Tibial nerve (tissue), 4 donors: ENCODE data around the gene MACF1. TPM values are rescaled to one million over a fixed set of nuclear protein-coding genes. Genes with fewer than 3 reads are reported as not detected.
A peak's percentile ranks its signal among the peaks of the same experiment; 100 is the strongest.

ENCODE experiments used
- DNase-seq, 2 donors: peaks; one replicate each; pipeline ENCODE4 v3.0.0-alpha.2; 2019; ENCODE audit warnings: low spot score in 2 of 2
- H3K27ac ChIP-seq, 4 donors: fragments of 200-600 bp; sonication (generic) in 3 of 4; one replicate each; pipeline ENCODE4 v1.5.1; 2017 to 2019; ENCODE audit warnings: mild to moderate bottlenecking in 1 of 4
- H3K27me3 ChIP-seq, 2 donors: fragments of 200-600 bp; sonication (generic) in 1 of 2; one replicate each; pipeline versions ENCODE4 v1.5.1 to v1.6.0; 2017 to 2019
- H3K36me3 ChIP-seq, 3 donors: fragments of 200-600 bp; sonication (generic); one replicate each; pipeline ENCODE4 v1.5.1; 2018 to 2019
- H3K4me1 ChIP-seq, 4 donors: fragments of 200-600 bp; sonication (generic) in 3 of 4; one replicate each; pipeline ENCODE4 v1.5.1; 2017 to 2019
- H3K4me3 ChIP-seq, 4 donors: fragments of 200-600 bp; sonication (generic) in 3 of 4; one replicate each; pipeline ENCODE4 v1.5.1; 2017 to 2019; ENCODE audit warnings: mild to moderate bottlenecking in 1 of 4, moderate library complexity in 1 of 4
- H3K9me3 ChIP-seq, 4 donors: fragments of 200-600 bp; sonication (generic) in 3 of 4; one replicate each; pipeline ENCODE4 v1.5.1; 2017 to 2019
- EP300 ChIP-seq, 2 donors: sonication (generic); formaldehyde crosslinking; IDR thresholded peaks; one replicate each; pipeline ENCODE4 v1.6.1; 2017; ENCODE audit warnings: antibody characterized with exemption in 2 of 2, mild to moderate bottlenecking in 1 of 2
- POLR2A ChIP-seq, 2 donors: fragments of 450-650 bp; IDR thresholded peaks; one replicate each; pipeline ENCODE4 v1.6.1; 2017; ENCODE audit warnings: antibody characterized with exemption in 2 of 2, mild to moderate bottlenecking in 2 of 2, moderate library complexity in 2 of 2
- WGBS, 2 donors: methylation state at CpG; one replicate each; pipeline ENCODE4 v1.1.5; 2018; 5-methylcytosine and 5-hydroxymethylcytosine counted together
- total RNA-seq, 4 donors: library from RNA; depleted of rRNA; stranded (reverse); fragments of >200 nt; gene quantifications; one replicate each; pipeline ENCODE4 v1.1.0, GENCODE V29; 2016
- TF ChIP-seq, protein P1 (sequence below), 5 experiments: fragments of 200-600 bp in 3 of 5; fragments of 450-650 bp in 2 of 5; sonication (generic) in 3 of 5; IDR thresholded peaks; one replicate each; pipeline ENCODE4 v1.5.1; 2016 to 2019; ENCODE audit warnings: antibody characterized with exemption in 5 of 5, mild to moderate bottlenecking in 3 of 5, moderate library complexity in 2 of 5

MACF1 gene
- total RNA-seq, 4 donors from 2014 or later: 214 to 296 (median 244) TPM

DNA sequence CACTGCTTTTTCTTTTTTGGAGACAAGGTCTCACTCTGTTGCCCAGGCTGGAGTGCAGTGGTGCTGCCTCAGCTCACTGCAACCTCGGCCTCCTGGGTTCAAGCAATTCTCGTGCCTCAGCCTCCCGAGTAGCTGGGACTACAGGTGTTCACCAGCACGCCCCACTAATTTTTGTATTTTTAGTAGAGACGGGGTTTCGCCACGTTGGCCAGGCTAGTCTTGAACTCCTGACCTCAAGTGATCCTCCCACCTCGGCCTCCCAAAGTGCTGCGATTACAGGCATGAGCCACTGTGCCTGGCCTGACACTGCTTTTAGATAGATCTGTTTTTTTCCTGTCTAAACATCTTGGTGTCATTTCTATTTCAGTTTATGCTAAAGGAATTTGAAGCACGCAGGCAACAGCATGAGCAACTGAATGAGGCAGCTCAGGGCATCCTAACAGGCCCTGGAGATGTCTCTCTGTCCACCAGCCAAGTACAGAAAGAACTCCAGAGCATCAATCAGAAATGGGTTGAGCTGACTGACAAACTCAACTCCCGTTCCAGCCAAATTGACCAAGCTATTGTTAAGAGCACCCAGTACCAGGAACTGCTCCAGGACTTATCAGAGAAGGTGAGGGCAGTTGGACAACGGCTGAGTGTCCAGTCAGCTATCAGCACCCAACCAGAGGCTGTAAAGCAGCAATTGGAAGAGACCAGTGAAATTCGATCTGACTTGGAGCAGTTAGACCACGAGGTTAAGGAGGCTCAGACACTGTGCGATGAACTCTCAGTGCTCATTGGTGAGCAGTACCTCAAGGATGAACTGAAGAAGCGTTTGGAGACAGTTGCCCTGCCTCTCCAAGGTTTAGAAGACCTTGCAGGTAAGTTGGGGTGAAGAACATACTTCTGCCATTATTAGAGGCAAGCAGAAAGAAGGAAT, 180.8 kb downstream of the MACF1 start:
- Histone ChIP-seq H3K27me3 (no peaks in the 10 kb centered on the region), H3K27ac (peak overlapping the region in 1 of 4 donors; percentile 3), H3K9me3 (no peaks in the 10 kb centered on the region), H3K36me3 (peaks cover 0 to 57% (median 22%) of the 10 kb centered on the region in 3 donors), H3K4me3 (no peak overlapping the region), H3K4me1 (no peaks in the 10 kb centered on the region)
- TF ChIP-seq, protein P1, sequence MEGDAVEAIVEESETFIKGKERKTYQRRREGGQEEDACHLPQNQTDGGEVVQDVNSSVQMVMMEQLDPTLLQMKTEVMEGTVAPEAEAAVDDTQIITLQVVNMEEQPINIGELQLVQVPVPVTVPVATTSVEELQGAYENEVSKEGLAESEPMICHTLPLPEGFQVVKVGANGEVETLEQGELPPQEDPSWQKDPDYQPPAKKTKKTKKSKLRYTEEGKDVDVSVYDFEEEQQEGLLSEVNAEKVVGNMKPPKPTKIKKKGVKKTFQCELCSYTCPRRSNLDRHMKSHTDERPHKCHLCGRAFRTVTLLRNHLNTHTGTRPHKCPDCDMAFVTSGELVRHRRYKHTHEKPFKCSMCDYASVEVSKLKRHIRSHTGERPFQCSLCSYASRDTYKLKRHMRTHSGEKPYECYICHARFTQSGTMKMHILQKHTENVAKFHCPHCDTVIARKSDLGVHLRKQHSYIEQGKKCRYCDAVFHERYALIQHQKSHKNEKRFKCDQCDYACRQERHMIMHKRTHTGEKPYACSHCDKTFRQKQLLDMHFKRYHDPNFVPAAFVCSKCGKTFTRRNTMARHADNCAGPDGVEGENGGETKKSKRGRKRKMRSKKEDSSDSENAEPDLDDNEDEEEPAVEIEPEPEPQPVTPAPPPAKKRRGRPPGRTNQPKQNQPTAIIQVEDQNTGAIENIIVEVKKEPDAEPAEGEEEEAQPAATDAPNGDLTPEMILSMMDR (IDR thresholded peaks at IDR 0.05): no peak
- TF ChIP-seq EP300 (IDR thresholded peaks at IDR 0.05): no peak
- TF ChIP-seq POLR2A (IDR thresholded peaks at IDR 0.05): no peak
- 78 to 82% methylated on average over 16 of the region's 16 CpGs for WGBS, 2 donors
- DNase-seq: no peak

DNA sequence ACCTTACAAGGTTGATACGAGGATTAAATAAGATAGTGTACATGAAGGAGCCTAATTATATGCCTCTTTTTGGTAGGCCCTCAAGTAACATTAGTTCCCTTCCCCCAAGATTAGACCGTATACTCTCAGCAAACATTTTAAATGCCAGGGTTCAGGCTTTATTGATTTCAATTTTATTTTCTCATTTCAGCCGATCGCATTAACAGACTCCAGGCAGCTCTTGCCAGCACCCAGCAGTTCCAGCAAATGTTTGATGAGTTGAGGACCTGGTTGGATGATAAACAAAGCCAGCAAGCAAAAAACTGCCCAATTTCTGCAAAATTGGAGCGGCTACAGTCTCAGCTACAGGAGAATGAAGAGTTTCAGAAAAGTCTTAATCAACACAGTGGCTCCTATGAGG, 182.5 kb downstream of the MACF1 start:
- Histone ChIP-seq H3K27ac (no peak overlapping the region), H3K4me1 (peaks cover 3 to 8% (median 5%) of the 10 kb centered on the region in 4 donors)
- TF ChIP-seq, protein P1 (IDR thresholded peaks at IDR 0.05): no peak
- TF ChIP-seq EP300 (IDR thresholded peaks at IDR 0.05): no peak
- TF ChIP-seq POLR2A (IDR thresholded peaks at IDR 0.05): no peak

DNA sequence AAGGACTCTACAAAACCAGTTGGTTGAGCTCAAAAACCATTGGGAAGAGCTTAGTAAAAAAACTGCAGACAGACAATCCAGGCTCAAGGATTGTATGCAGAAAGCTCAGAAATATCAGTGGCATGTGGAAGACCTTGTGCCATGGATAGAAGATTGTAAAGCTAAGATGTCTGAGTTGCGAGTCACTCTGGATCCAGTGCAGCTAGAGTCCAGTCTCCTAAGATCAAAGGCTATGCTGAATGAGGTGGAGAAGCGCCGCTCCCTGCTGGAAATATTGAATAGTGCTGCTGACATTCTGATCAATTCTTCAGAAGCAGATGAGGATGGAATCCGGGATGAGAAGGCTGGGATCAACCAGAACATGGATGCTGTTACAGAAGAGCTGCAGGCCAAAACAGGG, 183.0 kb downstream of the MACF1 start:
- peaks cover 3 to 13% (median 10%) of the 10 kb centered on the region in 4 donors for H3K4me1 ChIP-seq
- H3K4me3 ChIP-seq: no peak overlapping the region
- no peaks in the 10 kb centered on the region for H3K9me3 ChIP-seq
- TF ChIP-seq EP300 (IDR thresholded peaks at IDR 0.05): no peak
- no peaks in the 10 kb centered on the region for H3K27me3 ChIP-seq
- no peak overlapping the region for H3K27ac ChIP-seq
- no peak for DNase-seq
- WGBS, 2 donors: 82 to 93% methylated on average over 4 of the region's 4 CpGs
- peaks cover 0 to 42% (median 18%) of the 10 kb centered on the region in 3 donors for H3K36me3 ChIP-seq

More for the DNA sequence above, 182.5 kb downstream of the MACF1 start:
- WGBS, 2 donors: 87 to 90% methylated on average over 5 of the region's 5 CpGs
- H3K27me3 ChIP-seq: no peaks in the 10 kb centered on the region
- H3K9me3 ChIP-seq: no peaks in the 10 kb centered on the region
- DNase-seq: no peak
- H3K4me3 ChIP-seq: no peak overlapping the region
- H3K36me3 ChIP-seq: peaks cover 0 to 43% (median 19%) of the 10 kb centered on the region in 3 donors

DNA sequence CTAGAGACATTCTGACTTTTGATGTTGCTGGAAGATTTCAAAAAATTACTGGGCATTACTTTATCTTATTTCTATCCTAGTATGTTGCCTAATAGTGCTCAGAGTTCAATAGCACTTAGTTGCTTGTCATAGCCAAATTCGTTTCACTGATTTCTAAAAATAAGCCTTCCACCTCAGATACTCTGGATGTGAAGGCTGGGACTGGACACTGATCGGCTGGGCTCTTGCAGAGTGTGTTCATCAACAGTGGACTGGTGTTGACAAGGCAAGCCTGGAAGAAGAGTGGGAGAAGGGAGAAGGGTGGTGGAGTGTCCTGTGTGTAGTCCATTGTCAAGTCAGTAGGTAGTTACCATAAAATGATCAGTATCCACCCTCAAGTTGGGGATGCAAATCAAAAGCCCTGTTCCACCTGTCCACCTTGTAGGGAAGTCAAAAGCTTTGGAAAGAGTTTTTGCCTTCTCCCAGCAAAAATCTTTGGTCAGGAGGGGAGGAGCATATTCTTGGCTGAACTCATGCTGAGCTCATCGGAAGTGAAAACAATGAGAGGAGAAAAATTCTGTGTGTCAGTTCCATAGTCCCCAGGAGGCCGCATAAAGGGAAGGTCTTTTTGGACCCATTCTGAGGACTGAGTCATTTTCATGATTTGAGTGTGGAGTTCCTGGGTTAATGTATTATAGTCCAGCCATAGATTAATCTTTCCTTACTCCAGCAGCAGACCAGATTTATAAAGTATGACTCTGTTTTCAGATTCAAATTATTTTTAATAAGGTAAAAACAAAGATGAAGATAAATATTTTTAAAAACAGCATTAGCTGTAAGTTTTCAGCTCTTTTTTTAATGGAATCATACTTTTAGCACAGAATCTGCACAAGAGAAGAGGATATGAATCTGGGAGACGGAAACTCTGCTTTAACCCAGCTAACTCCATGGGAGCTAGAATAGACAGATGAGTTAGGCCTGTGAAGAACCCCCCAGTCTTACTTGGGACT, 187.5 kb downstream of the MACF1 start:
- TF ChIP-seq POLR2A (IDR thresholded peaks at IDR 0.05) (no peak), EP300 (IDR thresholded peaks at IDR 0.05) (peak in 1 of 2 donors; percentile 37)
- TF ChIP-seq, protein P1 (IDR thresholded peaks at IDR 0.05): no peak
- peak overlapping the region; percentile 43 to 84 (median 52) for H3K27ac ChIP-seq
- H3K9me3 ChIP-seq: no peaks in the 10 kb centered on the region
- H3K27me3 ChIP-seq: no peaks in the 10 kb centered on the region
- peaks cover 7 to 56% (median 36%) of the 10 kb centered on the region in 4 donors for H3K4me1 ChIP-seq
- peaks cover 0 to 15% (median 12%) of the 10 kb centered on the region in 3 donors for H3K36me3 ChIP-seq
- peak in 1 of 2 donors; percentile 37 for DNase-seq
- no peak overlapping the region for H3K4me3 ChIP-seq
- WGBS, 2 donors: 28 to 31% methylated on average over 5 of the region's 5 CpGs

DNA sequence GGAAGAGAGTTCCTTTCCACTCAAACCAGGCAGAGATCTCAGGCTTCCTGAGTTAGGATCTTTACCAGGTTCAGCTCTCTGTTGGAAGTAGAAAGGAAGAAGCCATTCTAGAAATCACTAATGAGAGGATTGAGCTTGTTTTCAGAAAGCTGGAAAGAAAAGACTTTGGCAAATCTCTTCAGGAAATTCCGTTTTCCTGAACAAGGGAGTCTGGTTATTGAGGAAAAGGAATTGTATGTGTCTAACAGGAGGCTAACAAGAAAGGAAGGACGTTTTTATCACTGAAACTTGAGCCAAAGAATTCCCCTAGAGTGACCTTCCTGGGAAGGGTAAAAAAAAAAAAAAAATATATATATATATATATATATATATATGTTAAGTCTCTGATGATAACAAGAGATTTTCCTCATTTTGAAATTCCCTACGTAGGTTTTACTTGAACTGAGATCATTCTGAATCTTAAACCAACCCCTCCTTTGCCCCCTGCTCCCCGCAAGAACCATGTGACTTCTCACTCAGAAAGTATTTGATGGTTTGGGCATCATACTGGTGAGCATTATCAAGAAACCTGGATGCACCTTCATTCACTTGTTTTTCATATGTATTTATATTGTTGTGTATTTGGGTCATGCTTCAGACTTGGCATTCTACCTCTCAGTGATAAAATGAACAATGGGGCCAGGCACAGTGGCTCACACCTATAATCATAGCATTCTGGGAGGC, 188.5 kb downstream of the MACF1 start:
- no peak for DNase-seq
- Histone ChIP-seq H3K36me3 (peaks cover 0 to 10% (median 5%) of the 10 kb centered on the region in 3 donors), H3K27ac (peak overlapping the region; percentile 43 to 84 (median 52)), H3K4me1 (peaks cover 7 to 66% (median 40%) of the 10 kb centered on the region in 4 donors), H3K9me3 (no peaks in the 10 kb centered on the region), H3K27me3 (no peaks in the 10 kb centered on the region), H3K4me3 (no peak overlapping the region)
- TF ChIP-seq EP300 (IDR thresholded peaks at IDR 0.05): no peak
- 36 to 62% methylated on average over 4 of the region's 4 CpGs for WGBS, 2 donors
